ENCODE data around the gene OR2S2. TPM values are rescaled to one million over a fixed set of nuclear protein-coding genes. Genes with fewer than 3 reads are reported as not detected.

OR2S2 gene
- total RNA-seq, 4 donors from 2014 or later, result not detected

DNA sequence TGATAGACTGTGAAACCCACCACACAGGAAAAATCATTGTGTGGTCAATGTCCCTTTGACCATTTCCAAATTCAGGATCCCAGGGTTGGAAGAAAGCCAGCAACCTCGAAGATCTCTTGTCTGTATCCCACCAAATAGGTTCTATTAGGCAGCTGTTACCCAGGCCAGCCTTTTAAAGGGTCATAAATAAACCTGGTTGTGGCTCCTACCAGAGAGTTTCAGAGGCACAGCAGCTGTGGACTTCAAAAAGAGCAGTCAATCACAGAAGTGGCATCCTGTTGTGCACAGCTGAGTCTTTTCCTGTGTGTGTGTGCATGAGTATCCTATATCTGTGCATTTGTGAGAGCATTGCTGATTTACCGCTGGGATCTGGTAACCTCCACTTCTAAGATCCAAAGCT, 23.7 kb upstream of the OR2S2 start:
- intact Hi-C loops (cut with DNase I; ENCODE audit: low total_unique reads), result no loop called here
- H3K4me3 ChIP-seq (ENCODE audit: low read depth, poor library complexity, severe bottlenecking), result no peak overlapping the region
- TF ChIP-seq POLR2A (IDR thresholded peaks at IDR 0.05), result no peak
- TF ChIP-seq, protein P1, sequence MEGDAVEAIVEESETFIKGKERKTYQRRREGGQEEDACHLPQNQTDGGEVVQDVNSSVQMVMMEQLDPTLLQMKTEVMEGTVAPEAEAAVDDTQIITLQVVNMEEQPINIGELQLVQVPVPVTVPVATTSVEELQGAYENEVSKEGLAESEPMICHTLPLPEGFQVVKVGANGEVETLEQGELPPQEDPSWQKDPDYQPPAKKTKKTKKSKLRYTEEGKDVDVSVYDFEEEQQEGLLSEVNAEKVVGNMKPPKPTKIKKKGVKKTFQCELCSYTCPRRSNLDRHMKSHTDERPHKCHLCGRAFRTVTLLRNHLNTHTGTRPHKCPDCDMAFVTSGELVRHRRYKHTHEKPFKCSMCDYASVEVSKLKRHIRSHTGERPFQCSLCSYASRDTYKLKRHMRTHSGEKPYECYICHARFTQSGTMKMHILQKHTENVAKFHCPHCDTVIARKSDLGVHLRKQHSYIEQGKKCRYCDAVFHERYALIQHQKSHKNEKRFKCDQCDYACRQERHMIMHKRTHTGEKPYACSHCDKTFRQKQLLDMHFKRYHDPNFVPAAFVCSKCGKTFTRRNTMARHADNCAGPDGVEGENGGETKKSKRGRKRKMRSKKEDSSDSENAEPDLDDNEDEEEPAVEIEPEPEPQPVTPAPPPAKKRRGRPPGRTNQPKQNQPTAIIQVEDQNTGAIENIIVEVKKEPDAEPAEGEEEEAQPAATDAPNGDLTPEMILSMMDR (IDR thresholded peaks at IDR 0.05), result no peak
- WGBS, 2 donors, result 5 to 14% methylated on average over 2 of the region's 2 CpGs
- no peak for DNase-seq (ENCODE audit: low spot score in 2 of 2)

DNA sequence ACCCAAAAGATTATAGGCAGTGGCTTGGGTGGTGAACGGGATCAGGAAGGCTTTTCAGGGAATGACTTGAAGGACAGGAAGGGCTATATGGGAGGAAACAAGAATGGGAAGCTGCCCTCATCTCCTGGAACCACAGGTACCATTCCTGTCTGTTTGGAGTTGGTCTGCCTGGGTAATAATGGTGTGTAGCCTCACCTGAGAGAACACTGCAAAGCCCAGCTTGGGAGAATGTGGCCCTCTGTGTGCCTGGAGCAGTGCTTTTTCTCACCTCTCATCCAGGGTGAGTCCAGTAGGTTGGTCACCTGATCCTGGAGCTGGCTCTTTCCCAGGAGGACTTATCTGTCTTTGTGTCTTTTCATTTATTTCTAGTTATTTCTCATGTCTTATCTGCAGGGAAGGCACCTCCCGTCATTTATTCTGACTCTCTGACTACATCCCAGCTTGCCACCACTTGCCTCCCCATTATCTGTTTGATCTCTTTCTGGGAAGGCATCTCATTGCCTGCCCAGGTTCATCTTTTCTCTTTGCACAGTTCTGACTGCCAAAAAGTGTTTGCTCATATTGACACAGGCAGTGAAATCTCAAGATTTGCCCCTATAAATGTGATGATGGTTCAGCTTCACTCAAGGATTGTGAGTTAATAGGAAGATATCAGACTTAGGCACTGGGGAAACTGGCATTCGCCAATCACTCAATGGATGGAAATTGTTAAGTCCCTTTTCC, 22.5 kb upstream of the OR2S2 start:
- no peak for DNase-seq (ENCODE audit: low spot score in 2 of 2)
- TF ChIP-seq, protein P1 (IDR thresholded peaks at IDR 0.05), result no peak
- no peak for TF ChIP-seq POLR2A (IDR thresholded peaks at IDR 0.05)
- no peak overlapping the region for H3K4me3 ChIP-seq (ENCODE audit: low read depth, poor library complexity, severe bottlenecking)
- intact Hi-C loops (cut with DNase I; ENCODE audit: low total_unique reads), result no loop called here
- 54% methylated on average over 3 of the region's 3 CpGs for WGBS, 2 donors

DNA sequence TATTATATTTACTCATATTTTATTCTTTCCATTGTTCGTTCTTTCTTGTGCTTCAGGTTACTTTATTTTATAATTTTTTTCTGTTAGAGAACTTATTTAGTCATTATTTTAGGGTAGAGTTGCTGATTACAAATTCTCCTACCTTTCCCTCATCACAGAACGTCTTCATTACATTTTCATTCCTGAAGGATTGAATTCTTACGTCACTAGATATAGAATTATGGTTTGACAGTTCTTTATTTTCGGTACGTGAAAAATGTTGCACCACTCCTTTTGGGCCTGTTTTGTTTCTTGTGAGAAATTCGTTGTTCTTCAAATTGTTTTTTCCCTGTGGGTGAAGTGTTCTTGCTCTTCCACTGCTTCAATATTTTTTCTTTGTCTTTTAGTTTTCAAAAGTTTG, 20.8 kb upstream of the OR2S2 start:
- WGBS, 2 donors, result 90 to 91% methylated on average over 6 of the region's 6 CpGs
- no peak for TF ChIP-seq POLR2A (IDR thresholded peaks at IDR 0.05)
- TF ChIP-seq, protein P1 (IDR thresholded peaks at IDR 0.05), result no peak
- no peak overlapping the region for H3K4me3 ChIP-seq (ENCODE audit: low read depth, poor library complexity, severe bottlenecking)
- intact Hi-C loops (cut with DNase I; ENCODE audit: low total_unique reads), result no loop called here
- DNase-seq (ENCODE audit: low spot score in 2 of 2), result no peak

DNA sequence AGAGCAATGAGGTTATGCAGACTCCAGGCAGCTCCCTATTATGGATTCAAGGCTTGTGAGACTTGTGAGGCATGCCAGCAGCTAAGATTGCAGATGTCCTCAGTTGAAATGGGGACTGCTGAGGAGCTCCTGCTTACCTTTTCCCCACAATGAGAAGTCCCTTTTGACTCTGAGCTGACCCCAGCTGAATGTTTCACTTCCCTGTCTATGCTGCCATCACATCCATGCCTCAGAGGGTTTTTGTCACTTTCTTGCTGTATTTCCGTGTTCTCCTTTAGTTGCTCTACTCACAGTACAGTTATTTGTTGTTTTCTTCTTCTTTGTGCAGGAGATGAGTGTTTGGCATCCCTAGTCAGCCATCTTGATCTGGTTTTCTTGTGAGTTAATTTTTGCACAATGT, 18.8 kb upstream of the OR2S2 start:
- no peak for DNase-seq (ENCODE audit: low spot score in 2 of 2)
- TF ChIP-seq, protein P1 (IDR thresholded peaks at IDR 0.05), result no peak
- TF ChIP-seq POLR2A (IDR thresholded peaks at IDR 0.05), result no peak
- intact Hi-C loops (cut with DNase I; ENCODE audit: low total_unique reads), result no loop called here
- H3K4me3 ChIP-seq (ENCODE audit: low read depth, poor library complexity, severe bottlenecking), result no peak overlapping the region
- 92 to 100% methylated on average over 1 of the region's 1 CpG for whole genome bisulfite sequencing, 2 donors

DNA sequence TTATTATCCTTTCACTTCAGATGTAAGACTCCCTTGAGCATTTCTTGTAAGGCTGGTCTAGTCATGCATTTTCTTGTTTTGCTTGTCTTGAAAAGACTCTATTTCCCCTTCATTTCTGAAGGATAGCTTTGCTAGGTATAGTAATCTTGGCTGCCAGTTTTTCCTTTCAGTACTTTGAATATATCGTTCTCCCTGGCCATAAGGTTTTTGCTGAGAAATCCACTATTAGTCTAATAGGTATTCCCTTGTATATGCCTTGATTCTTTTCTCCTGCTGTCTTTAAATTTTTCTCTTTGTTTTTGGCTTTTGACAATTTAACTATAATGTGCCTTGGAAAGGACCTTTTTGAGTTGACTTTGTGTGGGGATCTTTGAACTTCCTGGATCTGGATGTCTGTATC, 16.8 kb upstream of the OR2S2 start:
- no peak for TF ChIP-seq POLR2A (IDR thresholded peaks at IDR 0.05)
- TF ChIP-seq, protein P1 (IDR thresholded peaks at IDR 0.05), result no peak
- intact Hi-C loops (cut with DNase I; ENCODE audit: low total_unique reads), result no loop called here
- no peak for DNase-seq (ENCODE audit: low spot score in 2 of 2)
- H3K4me3 ChIP-seq (ENCODE audit: low read depth, poor library complexity, severe bottlenecking), result no peak overlapping the region
- WGBS, 2 donors, result 91 to 97% methylated on average over 1 of the region's 1 CpG

DNA sequence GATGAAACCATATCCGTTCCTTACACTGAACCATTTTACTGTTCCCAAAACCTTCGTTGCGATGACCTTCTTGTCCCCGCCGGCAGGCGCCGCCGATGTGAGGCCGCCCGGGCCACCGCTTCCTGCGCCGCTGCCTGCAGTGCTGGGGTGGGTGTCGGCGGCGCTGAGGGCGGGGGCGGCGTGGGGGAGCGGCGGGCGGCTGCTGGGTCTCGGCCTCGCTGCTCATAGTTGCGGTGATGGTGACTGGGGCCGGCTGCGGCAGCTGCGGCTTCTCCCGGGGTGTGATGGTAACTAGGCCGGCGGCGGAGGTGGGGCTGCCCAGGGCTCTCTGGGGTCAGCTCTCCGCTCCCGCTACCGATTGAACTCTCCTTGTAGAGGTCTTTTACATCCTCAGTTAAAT, 14.1 kb upstream of the OR2S2 start:
- DNase-seq (ENCODE audit: low spot score in 2 of 2), result no peak
- 25 to 30% methylated on average over 30 to 33 of the region's 35 CpGs for WGBS, 2 donors
- H3K4me3 ChIP-seq (ENCODE audit: low read depth, poor library complexity, severe bottlenecking), result no peak overlapping the region
- TF ChIP-seq, protein P1 (IDR thresholded peaks at IDR 0.05), result no peak
- no peak for TF ChIP-seq POLR2A (IDR thresholded peaks at IDR 0.05)
- intact Hi-C loops (cut with DNase I; ENCODE audit: low total_unique reads), result no loop called here

All from lower leg skin (tissue), 4 donors.